Endothelial cell of umbilical vein (primary cell): ENCODE data around the gene CYB5D1. TPM values are rescaled to one million over a fixed set of nuclear protein-coding genes. Genes with fewer than 3 reads are reported as not detected.

Experiments
- BruUV-seq: library from RNA; stranded (reverse); fragments of 400-500 nt; replicated peaks from 2 replicates; lab custom pipeline; 2021; lab: Mats Ljungman, UMichigan
- CTCF ChIA-PET: fragments of 300-600, 350-600 bp; sonication (Branson Sonifier 250); formaldehyde crosslinking; loops from one replicate; lab custom pipeline; 2021; ENCODE audit warnings: antibody characterized with exemption, inconsistent platforms; lab: Charles Lee
- POLR2A ChIA-PET: fragments of 300-600, 350-600 bp; sonication (Branson Sonifier 250); formaldehyde crosslinking; loops from one replicate; lab custom pipeline; 2021; ENCODE audit warnings: antibody characterized with exemption, inconsistent platforms; lab: Charles Lee
- DNase-seq: peaks from one replicate; pipeline ENCODE4 v3.0.0-alpha.2; 2011; ENCODE audit warnings: low read depth, low spot score
- FAIRE-seq: peaks from 2 replicates; lab custom pipeline; 2011; peaks lifted over from hg19 to GRCh38; lab: Jason Lieb, UNC
- H2AFZ ChIP-seq: 2 replicates; pipeline ENCODE4 v1.6.0; 2012; ENCODE audit warnings: low read depth, low read length, control low read depth, inconsistent platforms
- H3K27ac ChIP-seq: 2 replicates; pipeline ENCODE4 v1.5.1; 2011; ENCODE audit warnings: low read depth, mild to moderate bottlenecking, control low read depth, low read length, moderate library complexity; ENCODE audit not compliant: insufficient read depth
- H3K27me3 ChIP-seq, 2 experiments: 2 replicates each; pipeline versions ENCODE4 v1.6.0 to v1.6.1; 2011; ENCODE audit warnings: low read length in 2 of 2, mixed read lengths in 1 of 2; ENCODE audit not compliant: control insufficient read depth in 2 of 2, insufficient read depth in 2 of 2
- H3K36me3 ChIP-seq, 2 experiments: 2 replicates in 1 of 2; 3 replicates in 1 of 2; pipeline ENCODE4 v1.5.1; 2011; ENCODE audit warnings: low read length in 2 of 2, mild to moderate bottlenecking in 1 of 2, moderate library complexity in 1 of 2; ENCODE audit not compliant: control insufficient read depth in 2 of 2, insufficient read depth in 2 of 2; ENCODE audit errors: extremely low read depth in 1 of 2
- H3K4me1 ChIP-seq: 3 replicates; pipeline ENCODE4 v1.5.1; 2011; ENCODE audit warnings: mild to moderate bottlenecking, low read length; ENCODE audit not compliant: control insufficient read depth, insufficient read depth; ENCODE audit errors: extremely low read depth
- H3K4me2 ChIP-seq: 2 replicates; pipeline ENCODE4 v1.6.1; 2011; ENCODE audit warnings: low read length, control low read depth, mixed read lengths; ENCODE audit not compliant: insufficient read depth
- H3K4me3 ChIP-seq, 3 experiments: fragments of 200-600 bp in 1 of 3; sonication (generic), shearing (Covaris generic) in 1 of 3; replicated peaks in 1 of 3; 2 replicates each; pipeline ENCODE4 v1.5.1; 2011 to 2016; ENCODE audit warnings: control low read depth in 3 of 3, low read length in 3 of 3, mild to moderate bottlenecking in 2 of 3, inconsistent platforms in 1 of 3, low read depth in 1 of 3, moderate library complexity in 1 of 3; ENCODE audit not compliant: insufficient read depth in 1 of 3
- H3K79me2 ChIP-seq: 2 replicates; pipeline ENCODE4 v1.6.0; 2012; ENCODE audit warnings: low read length, inconsistent platforms; ENCODE audit not compliant: control insufficient read depth, insufficient read depth
- H3K9ac ChIP-seq: replicated peaks from 2 replicates; pipeline ENCODE3; 2011; ENCODE audit warnings: low read length, control low read depth; ENCODE audit not compliant: insufficient read depth; ENCODE audit errors: extremely low read depth
- H3K9me1 ChIP-seq: replicated peaks from 3 replicates; pipeline ENCODE4 v1.6.0; 2011; ENCODE audit warnings: mild to moderate bottlenecking, low read length; ENCODE audit not compliant: control insufficient read depth, insufficient read depth; ENCODE audit errors: extremely low read depth
- H3K9me3 ChIP-seq: replicated peaks from 2 replicates; pipeline ENCODE4 v1.5.1; 2012; ENCODE audit warnings: low read length, inconsistent platforms; ENCODE audit not compliant: control insufficient read depth, insufficient read depth
- H4K20me1 ChIP-seq: replicated peaks from 2 replicates; pipeline ENCODE3; 2011; ENCODE audit warnings: mild to moderate bottlenecking, low read length; ENCODE audit not compliant: control insufficient read depth, insufficient read depth; ENCODE audit errors: extremely low read depth
- EZH2 ChIP-seq: IDR thresholded peaks from 2 replicates; pipeline ENCODE4 v1.6.1; 2012; ENCODE audit warnings: borderline replicate concordance, low read depth, mild to moderate bottlenecking, moderate library complexity, low read length, inconsistent platforms; ENCODE audit not compliant: severe bottlenecking
- FOS ChIP-seq: IDR thresholded peaks from 2 replicates; pipeline ENCODE4 v1.6.1; 2011; ENCODE audit warnings: mild to moderate bottlenecking, low read length, moderate library complexity, borderline replicate concordance; ENCODE audit not compliant: insufficient read depth
- GATA2 ChIP-seq: IDR thresholded peaks from 2 replicates; pipeline ENCODE4 v1.7.0; 2011; ENCODE audit warnings: low read depth, mild to moderate bottlenecking, moderate library complexity, mixed read lengths, low read length; ENCODE audit not compliant: insufficient read length, insufficient read depth
- JUN ChIP-seq: IDR thresholded peaks from 2 replicates; pipeline ENCODE4 v1.6.1; 2011; ENCODE audit warnings: borderline replicate concordance, low read depth; ENCODE audit not compliant: insufficient read length, insufficient read depth
- MAX ChIP-seq: IDR thresholded peaks from 2 replicates; pipeline ENCODE4 v1.6.1; 2011; ENCODE audit not compliant: insufficient read depth, insufficient read length
- MYC ChIP-seq: IDR thresholded peaks from one replicate; pipeline ENCODE4 v1.6.1; 2011; ENCODE audit warnings: mild to moderate bottlenecking, low read depth, low read length
- POLR2A ChIP-seq: IDR thresholded peaks from 2 replicates; pipeline ENCODE4 v1.6.1; 2012; ENCODE audit warnings: low read depth, mild to moderate bottlenecking, control low read depth, low read length
- POLR2AphosphoS5 ChIP-seq: IDR thresholded peaks from 2 replicates; pipeline ENCODE4 v1.6.1; 2012; ENCODE audit warnings: low read depth, mild to moderate bottlenecking, control low read depth, low read length, moderate library complexity; ENCODE audit not compliant: insufficient read depth
- dilution Hi-C: fragments of 300-500 bp; cut with MboI; formaldehyde crosslinking; loops from one replicate; pipeline ENCODE4 v1.15.0; 2019; ENCODE audit warnings: low sequenced_read_pairs; ENCODE audit not compliant: extremely low pct_ligation_motif_present
- intact Hi-C: fragments of 100-400 bp; cut with micrococcal nuclease; formaldehyde crosslinking; loops from one replicate; pipeline ENCODE4 v1.10.0; 2022
- polyA plus RNA-seq, 4 experiments: library from polyadenylated mRNA; depleted of rRNA in 3 of 4; stranded (reverse) in 3 of 4; unstranded in 1 of 4; fragments of >200 nt; gene quantifications; 2 replicates each; pipeline versions ENCODE4 v1.2.1 to v1.2.3, GENCODE V29; 2011 to 2012; ENCODE audit warnings: missing spikeins in 1 of 4
- total RNA-seq: library from RNA; stranded (reverse); gene quantifications from 2 replicates; pipeline ENCODE4 v1.2.3, GENCODE V29; 2021
- TF ChIP-seq, protein P1 (sequence below), 2 donors: IDR thresholded peaks; 1 replicate in 1 of 2; 2 replicates in 1 of 2; pipeline ENCODE4 v1.5.1; 2011; ENCODE audit warnings: low read length in 2 of 2, mild to moderate bottlenecking in 2 of 2, moderate library complexity in 2 of 2, control low read depth in 1 of 2, inconsistent platforms in 1 of 2, low read depth in 1 of 2; ENCODE audit not compliant: insufficient read depth in 1 of 2; ENCODE audit errors: extremely low read depth in 1 of 2

CYB5D1 gene
- total and polyA plus RNA-seq, 2 donors (not counting 3 experiments of a cell fraction or from before 2014, with no cell fraction given): 9.4 to 18.1 TPM

GRCh38 chr17:7864995-7865650 is 7.3 kb downstream of the CYB5D1 start:
- no peak overlapping the region for H3K9ac ChIP-seq
- H3K4me3 ChIP-seq: no peak overlapping the region
- dilution Hi-C loops: no loop called here
- no peak overlapping the region for H3K4me2 ChIP-seq
- no peak for DNase-seq
- H3K4me1 ChIP-seq: no peaks in the 10 kb centered on the region
- no peaks in the 10 kb centered on the region for H3K27me3 ChIP-seq
- H3K9me1 ChIP-seq: no peaks in the 10 kb centered on the region
- no TSS peak for BruUV-seq
- TF ChIP-seq EZH2: no peak
- no peak for TF ChIP-seq GATA2
- no peak for TF ChIP-seq JUN
- TF ChIP-seq MAX: no peak
- TF ChIP-seq MYC: no peak
- TF ChIP-seq POLR2A: no peak
- no peak for TF ChIP-seq FOS
- no peak for TF ChIP-seq POLR2AphosphoS5
- TF ChIP-seq, protein P1, sequence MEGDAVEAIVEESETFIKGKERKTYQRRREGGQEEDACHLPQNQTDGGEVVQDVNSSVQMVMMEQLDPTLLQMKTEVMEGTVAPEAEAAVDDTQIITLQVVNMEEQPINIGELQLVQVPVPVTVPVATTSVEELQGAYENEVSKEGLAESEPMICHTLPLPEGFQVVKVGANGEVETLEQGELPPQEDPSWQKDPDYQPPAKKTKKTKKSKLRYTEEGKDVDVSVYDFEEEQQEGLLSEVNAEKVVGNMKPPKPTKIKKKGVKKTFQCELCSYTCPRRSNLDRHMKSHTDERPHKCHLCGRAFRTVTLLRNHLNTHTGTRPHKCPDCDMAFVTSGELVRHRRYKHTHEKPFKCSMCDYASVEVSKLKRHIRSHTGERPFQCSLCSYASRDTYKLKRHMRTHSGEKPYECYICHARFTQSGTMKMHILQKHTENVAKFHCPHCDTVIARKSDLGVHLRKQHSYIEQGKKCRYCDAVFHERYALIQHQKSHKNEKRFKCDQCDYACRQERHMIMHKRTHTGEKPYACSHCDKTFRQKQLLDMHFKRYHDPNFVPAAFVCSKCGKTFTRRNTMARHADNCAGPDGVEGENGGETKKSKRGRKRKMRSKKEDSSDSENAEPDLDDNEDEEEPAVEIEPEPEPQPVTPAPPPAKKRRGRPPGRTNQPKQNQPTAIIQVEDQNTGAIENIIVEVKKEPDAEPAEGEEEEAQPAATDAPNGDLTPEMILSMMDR (IDR thresholded peaks at IDR 0.05; ENCODE audit: extremely low read depth in 1 of 2, insufficient read depth in 1 of 2, low read depth in 1 of 2, low read length in 2 of 2): no peak
- no peak overlapping the region for H3K27ac ChIP-seq
- POLR2A ChIA-PET: no interaction called here
- H3K79me2 ChIP-seq: no peaks in the 10 kb centered on the region
- no peaks in the 10 kb centered on the region for H3K9me3 ChIP-seq
- CTCF ChIA-PET: interaction anchor here (1.0 to 5.2 kb wide), 7 partner anchors 8 to 125 kb away, joined by 3 to 58 read pairs (median 7); partner anchors contain the start of gene NAA38
- no peak overlapping the region for H2AFZ ChIP-seq
- intact Hi-C loops: no loop called here
- no peak for FAIRE-seq
- peaks cover 2% of the 10 kb centered on the region for H4K20me1 ChIP-seq
- H3K36me3 ChIP-seq: peaks cover 2 to 3% of the 10 kb centered on the region in 2 experiments
